CD4-positive, alpha-beta T cell treated with Interleukin-12 subunit alpha and Interleukin-12 subunit beta, for 1 hour (primary cell): ENCODE results near the gene BASP1.
"Not testable (repeated sequence)": the region's sequence is repeated elsewhere in the genome, so short reads cannot be mapped to it uniquely, and the experiment has no call there.

ENCODE experiments used
- DNase-seq: peaks from one replicate; pipeline ENCODE4 v3.0.0-alpha.2; 2020

BASP1 gene

DNA sequence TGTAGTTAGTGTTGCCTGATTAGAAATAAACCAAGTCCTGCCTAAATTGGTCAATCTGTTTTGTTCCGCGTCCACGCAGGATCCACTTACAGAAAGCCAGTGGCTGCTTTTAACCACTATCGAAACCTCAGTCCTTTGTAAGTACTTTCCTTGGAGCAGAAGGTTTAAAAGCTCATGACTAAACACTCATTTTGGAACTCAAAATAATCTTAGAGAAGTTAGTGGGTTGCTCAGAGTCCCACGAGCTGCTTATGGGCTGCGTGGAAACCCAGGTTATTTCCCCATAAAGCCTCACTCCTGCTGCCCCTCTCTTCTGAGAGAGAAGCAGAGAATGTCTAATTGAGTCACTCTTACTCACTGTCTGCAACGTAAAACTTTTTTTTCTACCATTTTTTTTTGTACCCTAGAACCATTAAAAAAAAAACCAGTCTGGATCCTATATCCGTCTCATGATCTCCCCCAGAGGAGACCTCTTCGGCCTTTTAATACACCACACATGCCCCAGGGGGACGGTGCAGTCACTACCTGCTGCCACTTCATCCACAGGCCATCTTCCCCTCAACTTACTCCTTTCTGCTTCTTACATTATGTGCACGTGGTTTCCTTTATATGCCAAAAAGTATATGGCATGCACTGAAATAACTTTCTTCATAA lies 7.6 kb downstream of the BASP1 start:
- DNase-seq = no peak

DNA sequence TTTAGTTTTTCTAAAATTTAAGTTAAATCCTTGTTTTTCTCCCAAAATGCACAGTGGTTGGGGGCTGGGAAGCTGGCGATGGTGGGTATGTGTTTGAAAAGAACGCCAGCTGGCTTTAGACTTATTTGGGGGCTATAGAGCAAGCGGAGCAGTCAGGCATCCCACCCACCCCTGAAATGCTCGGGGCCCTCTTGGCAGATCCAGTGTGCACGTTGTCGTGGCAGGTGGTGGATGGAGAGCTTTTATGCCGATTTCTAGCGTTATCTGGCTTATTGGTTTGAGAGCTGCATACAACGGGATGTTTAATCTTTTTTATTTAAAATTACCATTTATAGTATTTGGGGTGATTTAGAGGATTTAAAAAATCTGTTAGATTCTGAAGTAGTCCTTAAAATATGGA lies 8.1 kb downstream of the BASP1 start:
- no peak for DNase-seq

DNA sequence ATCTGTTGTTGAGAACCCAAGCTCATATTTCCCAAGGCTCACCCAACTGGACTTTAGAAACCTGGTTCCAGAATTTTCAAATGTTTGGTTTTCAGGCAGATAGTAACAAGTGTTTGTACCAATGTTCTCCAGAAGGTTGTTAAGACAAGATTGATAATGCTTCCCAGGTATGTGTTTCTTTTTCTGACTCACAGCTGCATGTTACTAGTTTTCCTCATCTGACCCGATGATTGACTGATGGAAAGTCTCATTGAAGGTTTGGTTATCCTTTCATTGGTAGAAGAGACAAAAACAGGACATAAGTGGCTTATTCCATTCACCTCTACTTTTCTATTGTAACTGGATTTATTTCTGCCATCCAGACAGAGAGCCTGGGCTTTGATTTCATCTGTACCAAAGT lies 10.4 kb downstream of the BASP1 start:
- DNase-seq = no peak

DNA sequence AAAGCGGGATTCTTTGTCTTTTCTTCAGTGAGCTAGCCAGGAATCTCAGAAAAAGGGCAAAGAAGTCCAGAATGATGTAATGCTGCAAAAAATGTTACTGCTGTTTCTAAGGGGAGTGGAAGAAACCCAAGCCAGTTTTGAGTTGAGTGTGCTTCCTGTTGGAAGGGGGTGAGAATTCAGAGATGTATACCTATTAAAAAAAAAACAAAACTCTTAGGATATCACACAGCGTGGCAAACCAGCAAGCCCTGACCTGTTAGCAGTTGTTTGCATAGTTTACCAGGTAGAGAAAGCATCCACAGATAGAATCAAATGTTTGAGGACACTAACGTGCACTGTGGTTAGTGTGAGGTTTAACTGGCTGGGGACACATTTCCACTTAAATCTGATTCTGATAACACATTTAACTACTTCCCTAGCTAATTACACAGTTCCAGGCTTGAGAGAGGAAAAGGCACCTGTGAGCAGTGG lies 11.4 kb downstream of the BASP1 start:
- DNase-seq = no peak

GRCh38 chr5:17229313-17229712 lies 11.9 kb downstream of the BASP1 start:
- DNase-seq = no peak

DNA sequence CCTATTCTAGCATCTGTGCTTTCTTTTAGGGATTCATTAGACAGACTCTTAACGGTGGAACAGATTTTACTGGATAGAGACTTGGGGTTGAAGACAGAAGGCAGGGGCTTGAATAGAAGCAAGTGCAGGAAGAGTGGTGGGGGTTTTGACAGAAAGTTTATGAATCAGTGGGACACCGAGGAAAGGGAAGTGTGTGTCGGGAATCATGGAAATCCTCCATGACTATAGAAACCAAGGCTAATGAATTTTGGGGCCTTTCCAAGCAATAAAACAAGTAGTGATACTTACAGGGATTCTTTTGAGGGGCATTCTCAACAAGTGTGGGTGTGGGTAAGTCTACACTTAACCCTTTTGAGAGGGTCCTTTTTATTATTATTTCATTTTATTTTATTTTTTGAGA lies 12.8 kb downstream of the BASP1 start:
- DNase-seq = no peak

GRCh38 chr5:17230808-17231525 lies 13.5 kb downstream of the BASP1 start:
- no peak for DNase-seq

- no peak for DNase-seq
These were observed 15.0 kb downstream of the BASP1 start for GRCh38 chr5:17232405-17232804.

GRCh38 chr5:17233488-17233887 lies 16.1 kb downstream of the BASP1 start:
- DNase-seq = no peak

DNA sequence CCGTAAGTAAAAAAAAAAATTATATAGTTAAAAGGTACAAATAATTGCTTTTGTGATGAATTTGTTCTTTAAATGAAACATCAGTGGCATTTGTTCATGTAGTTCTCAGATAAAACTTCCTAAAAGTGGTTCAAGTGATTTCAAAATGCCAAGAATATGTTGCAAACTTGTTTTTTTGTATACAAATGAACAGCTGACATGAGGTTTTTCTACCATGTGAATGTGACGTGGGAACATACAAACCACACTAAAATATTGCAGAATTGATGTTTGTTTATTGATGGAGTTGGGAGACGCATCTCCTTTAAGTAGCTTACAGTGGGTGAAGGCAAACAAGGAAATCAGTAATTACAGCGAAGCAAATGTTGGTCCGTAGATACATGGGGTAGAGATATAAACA lies 16.9 kb downstream of the BASP1 start:
- DNase-seq = no peak

DNA sequence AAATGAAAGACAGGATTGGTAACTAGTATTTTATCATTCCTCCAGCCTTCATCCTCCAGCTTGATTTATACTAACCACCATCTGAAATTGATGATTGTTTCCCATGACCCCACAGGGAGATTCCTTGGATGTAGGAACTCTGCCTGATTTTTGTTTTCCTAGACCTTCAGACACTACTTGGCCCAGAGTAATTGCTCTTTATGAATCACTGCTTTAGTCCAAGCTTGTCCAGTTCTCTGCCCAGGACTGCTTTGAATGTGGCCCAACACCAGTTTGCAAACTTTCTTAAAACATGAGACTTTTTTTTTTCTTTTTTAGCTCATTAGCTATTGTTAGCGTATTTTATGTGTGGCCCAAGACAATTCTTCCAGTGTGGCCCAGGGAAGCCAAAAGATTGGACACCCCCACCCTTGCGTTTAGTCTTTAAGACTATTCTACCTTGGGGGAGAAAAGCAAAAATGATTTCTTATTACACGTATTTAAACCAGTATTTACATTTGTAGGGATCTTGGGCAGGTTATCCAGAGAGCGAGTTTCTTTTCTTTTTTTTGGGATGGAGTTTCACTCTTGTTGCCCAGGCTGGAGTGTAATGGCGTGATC lies 18.4 kb downstream of the BASP1 start:
- no peak for DNase-seq

DNA sequence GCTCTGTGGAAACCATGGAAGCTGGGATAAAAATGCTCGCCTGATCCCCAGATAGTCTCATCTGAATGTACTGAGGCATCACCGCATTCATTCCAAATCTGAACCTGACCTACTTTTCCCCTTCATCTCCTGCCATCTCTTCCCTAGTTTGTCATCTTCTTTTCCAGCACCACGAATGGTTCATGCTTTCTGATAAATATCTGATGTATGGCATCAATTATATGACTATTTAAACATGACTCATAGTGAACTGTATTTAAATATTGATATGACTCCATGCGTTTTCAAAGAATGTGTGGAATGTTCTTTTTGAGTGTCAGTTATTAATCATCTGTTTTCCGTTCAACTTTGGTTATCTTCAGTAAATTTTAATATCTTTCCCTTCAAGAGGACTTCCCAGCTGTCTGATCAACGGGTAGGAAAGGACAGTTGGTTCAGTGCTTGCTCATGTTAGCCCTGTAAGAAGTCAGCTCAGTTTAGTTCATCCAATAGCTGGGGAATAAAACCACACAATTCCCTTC lies 21.1 kb downstream of the BASP1 start:
- DNase-seq = no peak

DNA sequence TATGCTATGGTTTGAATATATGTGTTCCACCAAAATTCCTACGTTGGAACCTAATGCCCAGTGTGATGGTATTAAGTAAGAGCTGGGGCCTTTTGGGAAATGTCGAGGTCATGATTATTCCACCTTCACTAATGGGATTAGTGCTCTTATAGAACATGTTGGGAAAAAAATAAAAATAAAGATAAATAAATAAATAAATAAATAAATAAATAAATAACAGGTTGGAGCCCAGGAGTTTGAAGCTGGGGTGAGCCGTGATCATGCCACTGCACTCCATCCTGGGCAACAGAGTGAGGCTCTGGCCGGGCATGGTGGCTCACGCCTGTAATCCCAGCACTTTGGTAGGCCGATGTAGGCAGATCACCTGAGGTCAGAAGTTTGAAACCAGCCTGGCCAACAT lies 22.5 kb downstream of the BASP1 start:
- no peak for DNase-seq

DNA sequence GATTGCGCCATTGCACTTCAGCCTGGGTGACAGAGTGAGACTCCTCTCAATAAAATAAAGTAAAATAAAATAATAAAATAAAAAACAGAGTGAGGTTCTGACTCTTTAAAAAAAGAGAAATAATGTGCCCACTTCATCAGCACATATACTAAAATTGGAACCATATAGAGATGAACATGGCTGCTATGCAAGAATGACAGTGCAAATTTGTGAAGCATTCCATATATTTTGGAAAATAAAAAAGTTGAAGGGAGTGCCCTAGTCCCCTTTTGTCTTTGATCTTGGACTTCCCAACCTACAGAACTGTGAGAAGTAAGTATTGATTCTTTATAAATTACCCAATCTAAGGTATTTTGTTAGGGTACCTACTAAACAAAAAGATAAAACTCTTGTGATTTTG lies 23.1 kb downstream of the BASP1 start:
- no peak for DNase-seq

GRCh38 chr5:17241635-17242034 lies 24.2 kb downstream of the BASP1 start:
- DNase-seq = no peak

GRCh38 chr5:17243287-17244063 lies 26.0 kb downstream of the BASP1 start:
- no peak for DNase-seq

DNA sequence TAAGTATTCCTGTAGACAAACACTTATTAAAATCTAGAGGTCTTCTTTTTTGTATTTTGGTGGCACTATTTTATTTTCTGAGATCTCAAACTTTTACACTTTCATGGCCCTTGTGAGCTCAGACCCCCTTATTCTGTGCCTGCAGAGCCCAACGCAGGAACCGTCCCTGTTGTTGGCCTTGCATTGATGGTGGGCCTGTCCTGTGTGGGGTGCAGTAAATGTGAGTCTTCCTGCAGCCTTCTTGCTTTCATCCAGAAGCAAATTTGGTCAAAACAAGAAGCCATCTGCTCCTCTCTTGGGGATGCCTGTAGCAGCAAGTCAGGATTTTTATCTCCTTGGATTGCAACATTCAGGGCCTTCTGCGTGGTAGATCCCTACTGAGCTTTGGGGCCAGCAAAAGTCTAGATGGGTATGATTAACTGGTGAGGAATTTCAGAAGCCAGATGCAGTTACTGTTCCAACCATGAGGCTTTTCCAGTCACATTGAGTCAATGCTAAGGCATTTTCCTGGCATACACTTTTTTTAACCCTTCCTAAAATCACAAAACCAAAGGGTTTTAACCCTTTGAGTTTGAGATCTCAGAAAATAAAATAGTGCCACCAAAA lies 31.7 kb downstream of the BASP1 start:
- no peak for DNase-seq

DNA sequence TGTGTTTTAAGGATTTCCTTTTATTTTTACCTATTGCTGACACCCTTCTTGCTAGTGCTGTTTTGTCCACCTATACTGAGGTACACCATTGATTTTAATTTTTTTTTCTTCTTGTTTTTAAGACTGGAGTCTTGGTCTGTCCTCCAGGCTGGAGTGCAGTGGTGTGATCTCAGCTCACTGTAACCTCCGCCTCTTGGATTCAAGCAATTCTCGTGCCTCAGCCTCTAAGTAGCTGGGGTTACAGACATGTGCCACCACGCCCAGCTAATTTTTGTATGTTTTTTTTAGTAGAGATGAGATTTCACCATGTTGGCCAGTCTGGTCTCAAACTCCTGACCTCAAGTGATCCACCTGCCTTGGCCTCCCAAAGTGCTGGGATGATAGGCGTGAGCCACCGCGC lies 32.4 kb downstream of the BASP1 start:
- not testable (repeated sequence) for DNase-seq

GRCh38 chr5:17252543-17252942 lies 35.1 kb downstream of the BASP1 start:
- DNase-seq = no peak

DNA sequence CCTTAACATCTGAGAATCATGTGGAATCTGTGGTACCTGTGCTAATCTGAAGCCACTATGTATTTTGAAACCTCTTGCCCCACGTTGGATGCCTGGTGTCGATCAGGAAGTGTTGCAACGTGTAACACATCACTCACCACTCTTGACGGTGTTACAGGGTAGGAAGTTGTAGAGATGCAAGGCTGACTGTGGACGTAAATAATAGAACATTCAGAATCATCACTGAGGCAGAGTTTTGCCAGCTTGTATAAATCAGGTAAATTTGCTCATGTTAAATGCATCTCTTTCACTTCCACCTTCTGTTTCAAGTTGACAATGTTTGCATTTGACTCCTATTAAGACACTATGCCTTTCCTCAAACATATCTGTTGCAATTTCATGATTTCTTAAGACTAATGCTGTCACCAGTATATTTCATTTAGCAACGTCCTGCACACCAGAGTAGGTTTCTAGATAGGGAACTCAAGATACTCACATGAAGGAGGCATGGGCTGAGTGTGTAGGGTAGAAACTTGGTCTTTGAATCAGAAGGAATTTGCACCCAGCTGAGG lies 38.1 kb downstream of the BASP1 start:
- peak; percentile 1 for DNase-seq

- DNase-seq = no peak
These were observed 38.7 kb downstream of the BASP1 start for GRCh38 chr5:17256171-17256570.

GRCh38 chr5:17256839-17257238 lies 39.4 kb downstream of the BASP1 start:
- DNase-seq = no peak
